Mesothelial cell of epicardium (in vitro differentiated cells): ENCODE data around the gene UBE2D3. TPM values are rescaled to one million over a fixed set of nuclear protein-coding genes. Genes with fewer than 3 reads are reported as not detected.

Experiments used
- DNase-seq, 2 experiments: peaks; one replicate each; pipeline ENCODE4 v3.0.0; 2021; ENCODE audit warnings: low spot score in 2 of 2; ENCODE audit not compliant: unreplicated experiment in 2 of 2
- H3K27ac Mint-ChIP-seq: 2 replicates; pipeline ENCODE4 v1.8.0; 2021; ENCODE audit warnings: mixed read lengths
- H3K27me3 Mint-ChIP-seq: 2 replicates; pipeline ENCODE4 v1.8.0; 2021; ENCODE audit warnings: low read depth, mixed read lengths
- H3K36me3 Mint-ChIP-seq: 2 replicates; pipeline ENCODE4 v1.8.0; 2021; ENCODE audit warnings: mixed read lengths
- H3K4me1 Mint-ChIP-seq: 2 replicates; pipeline ENCODE4 v1.8.0; 2021; ENCODE audit warnings: mixed read lengths
- H3K4me3 Mint-ChIP-seq: 2 replicates; pipeline ENCODE4 v1.8.0; 2021; ENCODE audit warnings: mild to moderate bottlenecking, moderate library complexity, mixed read lengths
- H3K9me3 Mint-ChIP-seq: 2 replicates; pipeline ENCODE4 v1.8.0; 2021; ENCODE audit warnings: mixed read lengths
- total RNA-seq: library from RNA; stranded (reverse); gene quantifications from 3 replicates; pipeline ENCODE4 v1.2.1, GENCODE V29; 2021
- TF ChIP-seq, protein P1 (sequence below): fragments of 200-600 bp; sonication (generic); IDR thresholded peaks from one replicate; pipeline ENCODE4 v1.5.0; 2021; ENCODE audit warnings: antibody characterized with exemption; ENCODE audit not compliant: unreplicated experiment

The UBE2D3 gene
- 299 to 311 TPM (median 307 TPM) in 3 replicates for total RNA-seq

DNA sequence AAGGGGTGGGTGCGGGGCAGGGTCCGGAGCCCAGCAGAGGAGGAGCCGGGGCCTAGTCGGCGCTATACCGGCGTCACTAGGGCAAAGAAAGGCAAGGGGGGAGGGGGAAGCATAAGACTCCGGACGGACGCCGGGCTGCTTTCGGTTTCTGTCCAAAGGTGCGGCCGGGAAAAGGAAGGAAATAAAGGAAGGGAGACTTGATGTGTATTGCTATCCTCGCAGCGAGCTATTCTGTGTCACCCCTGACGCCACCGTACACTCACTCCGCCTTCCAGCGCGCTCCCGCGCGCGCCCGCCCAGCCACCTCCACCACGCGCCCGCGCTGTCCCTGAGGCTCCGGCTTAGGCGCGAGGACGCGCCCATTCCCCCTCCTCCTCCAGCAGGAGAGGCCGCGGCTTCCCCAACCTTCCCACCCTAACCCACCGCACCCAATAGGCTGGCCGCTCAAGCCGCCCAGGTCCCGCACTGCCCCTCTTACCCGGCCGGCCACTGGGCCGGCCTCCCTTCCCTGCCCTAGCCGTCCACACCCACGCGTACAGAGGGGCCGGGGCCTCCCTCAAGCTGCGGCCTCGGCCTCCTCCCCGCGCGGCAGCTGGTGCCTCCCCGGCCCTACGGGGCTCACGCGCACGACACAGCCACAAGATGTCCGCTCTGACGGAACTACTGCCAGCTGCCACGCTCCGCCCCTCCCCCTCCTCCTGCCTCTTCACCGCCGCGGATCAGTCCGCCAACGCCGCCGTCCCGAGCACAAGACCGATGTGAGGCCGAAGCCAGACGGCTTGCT, at the start of gene UBE2D3:
TSS of gene UBE2D3 (minus strand) at position 662 of the 784 bp plus-strand sequence. CDS start 1,043 bp downstream, outside the sequence.
- TF ChIP-seq, protein P1, sequence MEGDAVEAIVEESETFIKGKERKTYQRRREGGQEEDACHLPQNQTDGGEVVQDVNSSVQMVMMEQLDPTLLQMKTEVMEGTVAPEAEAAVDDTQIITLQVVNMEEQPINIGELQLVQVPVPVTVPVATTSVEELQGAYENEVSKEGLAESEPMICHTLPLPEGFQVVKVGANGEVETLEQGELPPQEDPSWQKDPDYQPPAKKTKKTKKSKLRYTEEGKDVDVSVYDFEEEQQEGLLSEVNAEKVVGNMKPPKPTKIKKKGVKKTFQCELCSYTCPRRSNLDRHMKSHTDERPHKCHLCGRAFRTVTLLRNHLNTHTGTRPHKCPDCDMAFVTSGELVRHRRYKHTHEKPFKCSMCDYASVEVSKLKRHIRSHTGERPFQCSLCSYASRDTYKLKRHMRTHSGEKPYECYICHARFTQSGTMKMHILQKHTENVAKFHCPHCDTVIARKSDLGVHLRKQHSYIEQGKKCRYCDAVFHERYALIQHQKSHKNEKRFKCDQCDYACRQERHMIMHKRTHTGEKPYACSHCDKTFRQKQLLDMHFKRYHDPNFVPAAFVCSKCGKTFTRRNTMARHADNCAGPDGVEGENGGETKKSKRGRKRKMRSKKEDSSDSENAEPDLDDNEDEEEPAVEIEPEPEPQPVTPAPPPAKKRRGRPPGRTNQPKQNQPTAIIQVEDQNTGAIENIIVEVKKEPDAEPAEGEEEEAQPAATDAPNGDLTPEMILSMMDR = no peak
- Mint-ChIP-seq H3K4me1 (peaks cover 37% of the 10 kb centered on the region), H3K36me3 (peaks cover 3% of the 10 kb centered on the region), H3K4me3 (no peak within 1 kb of the TSS), H3K27ac (no peak within 1 kb of the TSS), H3K27me3 (no peaks in the 10 kb centered on the region), H3K9me3 (no peaks in the 10 kb centered on the region)
- peak; percentile 90 to 97 for DNase-seq

DNA sequence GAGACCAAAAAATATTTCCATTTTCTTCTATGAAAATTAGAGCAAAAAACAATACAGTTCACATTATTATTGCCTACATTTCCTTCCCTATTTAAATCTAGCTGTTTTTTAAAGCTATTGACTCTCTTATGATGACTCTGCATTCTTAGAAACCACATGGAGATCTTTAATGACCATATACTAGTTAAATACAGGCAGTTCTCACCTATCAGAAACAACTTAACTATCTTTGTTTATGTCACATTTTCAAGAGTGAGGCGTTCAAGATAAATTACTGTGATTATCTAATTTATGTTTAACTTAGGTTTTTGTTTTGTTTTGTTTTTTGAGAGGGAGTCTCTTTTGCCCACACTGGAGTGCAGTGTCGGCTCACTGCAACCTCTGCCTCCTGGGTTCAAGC, 44.4 kb upstream of the UBE2D3 start:
- no peak for DNase-seq
- H3K27ac Mint-ChIP-seq = peak overlapping the region; percentile 6
- peaks cover 39% of the 10 kb centered on the region for H3K4me1 Mint-ChIP-seq
- peaks cover 2% of the 10 kb centered on the region for H3K9me3 Mint-ChIP-seq
- H3K36me3 Mint-ChIP-seq = peaks cover 36% of the 10 kb centered on the region
- no peaks in the 10 kb centered on the region for H3K27me3 Mint-ChIP-seq
- TF ChIP-seq, protein P1 = no peak
- H3K4me3 Mint-ChIP-seq = no peak overlapping the region

DNA sequence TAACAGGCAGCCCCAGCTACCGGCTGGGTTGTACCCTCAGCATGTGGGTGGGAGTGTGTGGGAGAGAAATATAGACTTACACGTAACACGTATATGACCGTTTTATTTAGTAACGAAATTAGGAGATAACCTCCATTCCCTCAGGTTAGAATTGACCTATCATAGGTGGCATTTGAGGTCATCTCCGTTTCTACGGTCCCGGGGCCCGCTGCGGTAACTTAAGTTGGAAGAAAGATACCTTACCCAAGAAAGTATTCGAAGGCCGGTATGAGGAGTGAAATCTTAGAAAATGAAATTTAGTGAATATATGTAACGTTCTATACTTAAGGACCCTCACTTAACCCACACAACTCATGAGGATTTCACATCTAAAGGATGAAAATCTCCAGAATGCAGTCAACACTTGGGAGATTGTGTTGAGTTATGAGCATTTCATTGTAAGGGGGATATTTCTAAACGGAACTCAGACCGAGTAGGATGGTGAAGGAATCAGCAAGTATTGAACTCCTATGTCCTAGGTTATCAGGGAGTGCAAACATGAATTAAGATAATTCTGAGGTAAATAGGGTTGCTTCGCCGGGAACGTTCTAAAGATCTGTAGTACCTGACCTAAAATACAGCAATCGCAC, 42.3 kb upstream of the UBE2D3 start:
- Mint-ChIP-seq H3K4me1 (peaks cover 44% of the 10 kb centered on the region), H3K27ac (peak overlapping the region; percentile 100), H3K36me3 (peaks cover 15% of the 10 kb centered on the region), H3K4me3 (peak overlapping the region; percentile 95), H3K9me3 (no peaks in the 10 kb centered on the region), H3K27me3 (no peaks in the 10 kb centered on the region)
- TF ChIP-seq, protein P1 = no peak
- no peak for DNase-seq

GRCh38 chr4:102868781-102869568, 41.6 kb upstream of the UBE2D3 start, which contains the start of gene CISD2:
Gene CISD2, plus strand, starts transcription at chr4:102868992. Its CDS starts 93 bp downstream, at chr4:102869085.
- peak; percentile 84 to 94 for DNase-seq
- H3K27me3 Mint-ChIP-seq = no peaks in the 10 kb centered on the region
- peaks cover 44% of the 10 kb centered on the region for H3K4me1 Mint-ChIP-seq
- peak within 1 kb of the TSS; percentile 95 for H3K4me3 Mint-ChIP-seq
- H3K27ac Mint-ChIP-seq = peak within 1 kb of the TSS; percentile 100
- no peaks in the 10 kb centered on the region for H3K9me3 Mint-ChIP-seq
- TF ChIP-seq, protein P1 = no peak
- peaks cover 10% of the 10 kb centered on the region for H3K36me3 Mint-ChIP-seq

- Mint-ChIP-seq H3K36me3 (peaks cover 10% of the 10 kb centered on the region), H3K4me3 (peak overlapping the region; percentile 95), H3K4me1 (peaks cover 44% of the 10 kb centered on the region), H3K27me3 (no peaks in the 10 kb centered on the region), H3K27ac (peak overlapping the region; percentile 99), H3K9me3 (no peaks in the 10 kb centered on the region)
- TF ChIP-seq, protein P1 = no peak
- no peak for DNase-seq
Observed at GRCh38 chr4:102868153-102868780, 40.9 kb upstream of the UBE2D3 start.
